HCEC 1CT (cell line): ENCODE data around the gene MCM8.

Experiments
- DNase-seq: peaks from one replicate; pipeline ENCODE4 v3.0.0-alpha.2; 2017

MCM8 gene

DNA sequence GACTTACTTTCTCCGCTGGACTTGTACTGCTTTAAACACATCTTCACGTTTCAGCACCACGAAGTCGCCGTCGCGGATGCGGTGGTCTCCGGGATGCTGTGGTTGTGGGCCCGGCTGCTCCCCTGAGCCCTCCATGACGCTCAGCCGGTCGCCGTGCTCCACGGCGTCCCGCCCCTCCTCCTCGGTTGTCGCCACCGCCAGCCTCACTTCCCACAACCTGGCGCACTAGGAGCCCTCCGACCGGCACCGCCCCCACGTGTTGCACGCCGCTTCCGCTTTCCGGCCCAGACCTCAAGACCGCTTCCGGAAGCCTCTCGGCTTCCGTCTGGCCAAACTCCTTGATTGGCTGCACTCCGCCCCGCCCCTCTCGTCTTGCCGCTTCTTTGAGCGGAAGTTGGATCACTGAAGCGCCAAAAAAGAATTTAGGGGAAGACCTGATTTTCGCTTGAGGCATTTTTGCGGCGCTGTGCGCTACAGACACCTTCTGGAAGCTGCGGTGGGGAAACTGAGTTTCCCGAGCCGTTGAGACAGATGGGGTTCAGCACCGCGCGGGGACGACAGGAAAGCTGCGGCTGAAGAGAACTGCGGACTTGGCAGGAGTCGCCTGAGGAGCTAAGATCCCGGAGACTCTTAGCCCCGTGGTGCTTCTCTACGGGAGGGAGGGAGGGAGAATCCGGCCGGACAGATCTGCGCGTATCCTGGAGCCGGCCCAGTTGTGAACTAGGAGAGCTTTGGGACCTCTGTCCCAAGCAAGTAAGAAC, at the start of gene MCM8, which contains the start of gene TRMT6:
TSS of gene MCM8 (plus strand) at position 382 of the 761 bp plus-strand sequence. CDS start 1,364 bp downstream, outside the sequence.
TSS of gene TRMT6 (minus strand) at position 263 of the 761 bp plus-strand sequence. CDS start at position 135, 128 bp downstream.
- DNase-seq: peak; percentile 98

DNA sequence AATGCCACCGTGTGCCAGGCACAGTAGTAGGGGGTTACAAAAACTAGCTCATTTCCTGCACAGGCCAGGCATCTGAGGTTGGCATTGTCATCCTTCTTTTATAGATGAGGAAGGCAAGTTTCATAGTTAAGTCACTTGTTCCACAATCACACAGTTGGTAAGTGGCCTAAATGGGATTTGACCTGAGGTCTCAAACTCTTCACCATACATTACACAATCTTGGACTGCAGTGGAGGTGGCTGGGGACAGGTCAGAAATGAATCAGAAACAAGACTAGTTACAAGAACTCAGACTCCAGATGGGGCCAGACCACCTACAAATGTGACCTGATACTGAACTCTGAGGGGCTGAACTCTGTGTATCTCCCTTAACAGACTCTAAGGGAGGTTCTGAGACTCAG, 49.5 kb upstream of the MCM8 start:
- DNase-seq: no peak

DNA sequence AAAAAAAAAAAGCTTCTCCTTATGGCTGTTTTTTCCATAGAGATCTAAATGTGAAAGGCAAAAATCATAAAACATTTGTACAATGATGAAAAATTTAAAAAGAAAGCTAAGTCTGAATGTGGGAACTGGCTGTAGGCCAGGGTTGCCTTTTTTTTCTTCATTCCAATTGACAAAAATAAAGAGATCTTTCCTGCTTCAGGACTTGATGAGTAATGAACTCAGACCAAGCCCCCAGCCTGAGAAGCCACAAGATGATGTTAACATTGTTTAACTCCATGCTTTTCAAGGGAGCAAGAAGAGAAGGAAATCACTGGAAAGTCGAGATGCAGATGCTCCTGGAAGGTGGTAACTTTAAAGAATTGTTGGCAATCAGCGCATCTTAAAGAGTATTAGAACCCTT, 41.5 kb upstream of the MCM8 start:
- DNase-seq: no peak

DNA sequence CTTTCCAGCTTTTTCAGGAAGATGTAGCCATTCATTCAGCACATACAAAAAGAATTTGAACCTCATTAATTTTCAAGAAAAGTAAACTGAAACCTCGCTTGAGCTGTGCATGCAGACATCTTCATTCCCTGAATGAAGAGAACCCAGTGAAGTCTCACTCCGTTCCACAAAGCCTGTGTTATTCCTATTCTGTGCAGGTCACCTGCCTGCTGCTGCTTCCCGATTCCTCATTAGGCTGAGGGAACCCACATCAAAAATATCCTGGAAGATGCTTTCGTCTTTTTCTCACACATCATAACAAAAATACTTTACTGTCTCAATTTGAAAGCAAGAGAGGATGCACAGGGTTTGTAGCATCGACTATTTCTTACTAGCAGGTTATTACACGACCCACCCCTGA, 40.3 kb upstream of the MCM8 start:
- no peak for DNase-seq

DNA sequence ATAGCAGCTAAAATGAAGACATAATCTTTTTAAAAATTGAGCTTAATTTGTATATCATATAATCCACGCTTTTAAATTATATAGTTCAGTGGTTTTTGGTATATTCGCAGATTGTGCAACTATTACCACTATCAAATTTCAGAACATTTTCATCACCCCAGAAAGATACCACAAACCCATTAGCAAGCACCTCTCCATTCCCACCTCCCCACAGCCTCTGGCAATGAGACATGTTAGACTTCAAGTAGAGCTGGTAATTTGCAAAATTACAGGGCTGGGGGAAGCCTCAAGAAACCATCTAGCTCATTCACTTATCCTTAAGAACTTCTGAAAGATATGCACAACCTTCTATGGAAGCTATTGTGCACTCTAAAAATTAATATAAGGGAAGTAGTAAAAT, 37.3 kb upstream of the MCM8 start:
- DNase-seq: no peak

DNA sequence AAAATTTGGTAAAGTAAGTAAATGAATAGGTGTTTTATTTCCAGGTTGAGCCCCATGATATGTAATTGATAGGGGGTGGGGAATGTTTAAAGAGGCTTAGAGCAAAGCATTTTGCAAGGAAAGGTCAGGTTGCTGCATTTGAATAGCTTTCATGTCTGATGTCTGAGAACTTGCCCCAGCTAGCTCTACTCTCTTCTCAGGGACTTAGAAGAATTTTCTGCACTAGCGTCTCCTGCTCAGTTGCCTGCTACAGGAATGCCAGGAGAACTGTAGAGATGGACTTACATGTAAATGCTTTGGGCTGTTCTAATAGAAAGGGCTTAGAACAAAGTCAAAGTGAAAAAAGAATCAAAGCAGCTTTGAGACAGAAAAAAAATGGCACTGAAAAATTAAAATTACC, 35.6 kb upstream of the MCM8 start:
- no peak for DNase-seq

DNA sequence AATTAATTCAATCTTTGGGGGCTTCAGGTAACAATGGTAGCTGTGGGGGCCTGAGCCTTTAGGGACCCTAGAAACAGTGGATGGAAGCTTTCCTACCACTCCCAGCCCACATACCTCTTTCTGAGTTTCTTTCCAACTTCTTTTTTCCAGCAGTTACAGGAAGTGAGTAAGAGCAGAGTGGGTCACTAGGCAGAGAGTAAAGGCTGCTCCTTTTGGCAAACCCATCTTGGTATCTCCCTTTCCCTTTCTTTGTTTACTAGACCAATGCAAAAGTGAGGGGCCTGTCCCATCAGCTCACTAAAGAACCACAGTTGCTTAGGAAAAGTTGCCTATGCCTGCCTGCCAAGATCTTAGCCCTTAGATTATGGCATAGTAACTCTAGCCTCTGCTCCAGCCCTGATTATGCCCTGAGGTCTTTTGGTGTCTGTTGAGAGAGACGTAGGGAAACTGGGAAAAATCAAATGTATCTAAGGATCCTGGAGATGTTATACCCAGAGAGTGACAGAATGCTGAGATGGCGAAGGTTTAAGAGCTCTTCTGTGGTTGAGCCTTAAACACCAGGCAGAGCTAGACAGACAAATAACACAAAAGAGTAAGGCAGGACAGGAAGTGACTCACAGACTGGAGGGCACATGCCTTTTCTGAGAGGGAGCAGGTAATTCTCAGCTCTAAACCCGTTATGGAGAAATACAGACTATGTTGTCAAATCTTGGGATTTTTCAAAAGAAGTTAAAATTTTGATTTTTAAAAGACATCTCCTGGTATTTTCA, 31.4 kb upstream of the MCM8 start:
- DNase-seq: peak; percentile 57

DNA sequence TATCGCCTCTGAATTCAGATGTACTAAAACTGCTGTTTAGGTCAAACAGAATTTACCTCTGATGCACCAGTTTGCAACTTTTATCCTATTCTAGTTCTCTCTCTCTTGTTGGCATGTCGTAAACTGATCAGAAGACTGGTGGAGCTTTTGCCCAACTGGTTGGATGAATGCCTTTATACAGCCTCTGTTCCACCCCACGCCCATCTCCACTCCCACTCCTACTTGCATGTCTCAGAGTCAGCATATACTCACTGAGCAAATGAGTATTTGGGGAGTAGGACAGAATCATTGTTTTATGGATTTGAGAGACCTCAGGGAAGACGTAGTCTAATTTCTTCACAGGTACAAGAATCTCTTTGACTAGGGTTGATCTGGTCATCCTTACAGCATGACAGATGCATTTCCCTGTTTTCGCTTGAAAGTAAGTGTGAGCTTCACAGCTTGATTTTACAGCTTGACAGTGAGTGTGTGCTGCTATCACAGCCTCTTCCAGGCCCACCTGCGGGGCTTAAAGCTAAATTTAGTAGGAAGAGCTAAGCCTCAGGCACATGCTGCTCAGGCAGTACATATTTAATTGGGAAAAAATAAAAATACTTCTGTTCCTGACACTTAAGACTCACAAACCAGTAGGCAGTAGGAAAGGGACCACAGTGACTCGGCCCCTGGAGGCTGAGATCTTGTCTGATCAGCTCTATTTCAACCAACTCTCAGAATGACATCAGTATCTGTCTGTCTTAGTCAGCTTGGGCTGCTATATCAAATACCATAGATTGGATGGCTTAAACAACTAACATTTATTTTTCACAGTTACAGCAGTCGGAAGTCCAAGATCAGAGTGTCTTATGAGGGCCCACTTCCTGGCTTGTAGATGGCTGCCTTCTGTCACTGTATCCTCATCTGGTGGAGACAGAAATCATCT, 30.6 kb upstream of the MCM8 start:
- no peak for DNase-seq

DNA sequence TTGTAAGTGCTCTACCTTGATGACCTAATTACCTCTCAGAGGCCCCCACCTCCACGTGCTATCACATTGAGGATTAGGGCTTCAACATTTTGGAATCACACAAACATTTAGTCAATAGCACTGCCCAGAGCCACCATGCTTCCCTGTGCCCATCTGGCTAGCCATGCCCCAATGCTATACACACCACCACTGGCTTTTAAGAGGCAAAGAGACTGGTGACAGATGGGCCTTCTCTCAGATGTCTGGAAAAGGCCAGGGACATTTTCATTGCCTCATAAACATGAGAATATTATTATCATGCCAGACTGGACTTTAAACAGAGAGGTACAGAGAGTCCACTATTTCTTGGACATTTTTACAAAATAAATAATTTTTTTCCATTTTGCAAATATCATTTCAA, 29.9 kb upstream of the MCM8 start:
- DNase-seq: no peak

DNA sequence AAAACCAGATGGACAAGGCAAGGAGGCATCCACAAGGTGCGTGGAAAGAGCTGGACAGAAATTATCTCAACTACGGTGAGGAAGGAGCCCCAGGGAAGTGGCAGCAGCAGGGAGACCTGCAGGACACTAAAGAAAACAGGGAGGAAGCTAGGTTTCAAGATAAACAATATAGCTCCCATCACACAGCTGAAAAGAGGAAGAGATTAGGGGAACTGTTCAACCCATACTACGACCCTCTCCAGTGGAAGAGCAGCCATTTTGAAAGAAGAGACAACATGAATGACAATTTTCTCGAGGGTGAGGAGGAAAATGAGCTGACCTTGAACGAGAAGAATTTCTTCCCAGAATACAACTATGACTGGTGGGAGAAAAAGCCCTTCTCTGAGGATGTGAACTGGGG, 27.0 kb upstream of the MCM8 start:
- DNase-seq: no peak

DNA sequence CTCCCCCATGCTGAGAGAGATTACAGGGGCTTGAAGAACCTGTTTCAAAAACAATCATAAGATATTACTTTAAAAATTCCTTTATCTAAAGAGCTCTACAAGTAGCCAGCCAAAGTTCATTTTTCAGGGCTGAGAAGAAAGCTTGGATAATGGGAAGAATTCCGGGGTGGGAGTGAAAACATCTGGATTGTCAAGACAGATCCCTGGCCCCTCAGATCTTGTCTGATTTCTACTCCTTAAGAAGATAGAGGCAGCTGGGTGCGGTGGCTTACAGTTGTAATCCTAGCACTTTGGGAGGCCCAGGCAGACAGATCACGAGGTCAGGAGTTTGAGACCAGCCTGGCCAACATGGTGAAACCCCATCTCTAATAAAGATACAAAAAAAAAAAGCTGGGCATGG, 24.9 kb upstream of the MCM8 start:
- DNase-seq: no peak

DNA sequence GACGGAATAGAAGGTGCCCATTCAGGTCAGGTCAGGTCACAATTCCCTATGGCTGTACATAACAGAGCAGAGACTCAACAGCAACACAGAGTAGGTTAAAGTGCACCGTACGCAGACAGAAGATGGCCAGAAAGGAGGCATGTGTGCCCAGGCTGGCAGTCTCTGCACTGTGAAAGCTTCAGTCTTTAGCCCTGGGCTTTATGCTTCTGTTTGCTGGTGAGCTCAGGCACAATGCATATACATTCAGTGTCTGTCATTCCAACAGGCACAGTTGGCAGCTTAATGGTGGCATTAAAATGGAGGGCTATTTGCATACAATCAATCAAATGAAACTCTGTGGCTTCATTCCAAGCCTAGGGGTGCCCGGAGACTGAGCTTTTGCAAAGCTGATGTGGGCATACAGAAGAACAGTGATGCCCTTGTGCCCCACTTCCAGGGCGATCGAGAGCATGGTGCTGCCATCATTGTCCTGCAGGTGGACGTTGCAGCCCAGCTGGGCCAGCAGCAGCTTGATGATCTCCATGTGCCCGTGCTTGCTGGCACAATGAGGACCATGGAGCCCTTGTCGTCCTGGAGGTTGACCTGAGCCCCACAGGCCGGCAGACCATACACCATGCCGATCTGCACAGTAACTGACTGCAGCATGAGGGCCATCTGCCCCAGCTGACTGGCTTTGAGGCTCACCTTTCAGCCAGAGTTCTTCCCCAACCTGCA, 22.5 kb upstream of the MCM8 start:
- no peak for DNase-seq

DNA sequence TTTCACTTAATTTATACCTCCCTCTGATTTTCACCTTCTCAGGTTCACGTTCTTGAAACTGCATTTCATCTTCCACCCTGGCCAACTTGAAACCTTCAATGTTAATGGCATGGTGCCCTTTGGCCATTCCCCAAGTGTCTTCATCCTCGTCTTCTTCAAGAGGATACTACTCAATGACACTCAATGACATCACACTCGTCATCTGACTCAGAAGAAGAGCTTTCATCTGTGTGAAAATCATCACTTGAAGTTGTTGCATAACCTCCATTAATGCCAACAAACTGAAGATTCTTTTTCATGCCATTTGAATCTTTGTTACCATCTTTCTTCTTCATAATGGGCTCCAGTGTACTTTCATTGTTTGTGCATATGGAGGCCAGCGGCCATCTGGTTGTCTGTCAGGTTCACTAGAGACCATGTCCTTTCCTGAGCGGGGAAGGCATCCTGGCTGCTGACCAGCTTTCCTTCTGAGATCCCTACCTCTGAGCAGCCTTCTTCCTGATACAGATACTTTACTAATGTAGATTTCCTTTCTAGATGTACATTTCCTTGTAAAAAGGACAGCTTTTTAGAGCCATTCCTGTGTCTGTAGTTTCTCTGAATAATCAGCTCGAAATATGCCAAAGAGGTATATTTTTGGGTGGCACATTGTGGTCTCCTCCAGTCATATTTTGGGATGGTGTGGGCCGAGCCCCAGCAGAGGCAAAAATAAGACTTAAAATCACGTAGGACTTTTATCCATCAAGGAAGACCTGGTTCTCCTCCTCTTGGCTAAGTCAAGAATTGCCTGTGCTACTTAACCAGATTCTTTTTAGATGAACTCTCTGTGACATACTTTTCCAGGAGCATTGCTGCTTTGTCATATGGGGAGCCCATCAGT, 21.4 kb upstream of the MCM8 start:
- peak; percentile 12 for DNase-seq

DNA sequence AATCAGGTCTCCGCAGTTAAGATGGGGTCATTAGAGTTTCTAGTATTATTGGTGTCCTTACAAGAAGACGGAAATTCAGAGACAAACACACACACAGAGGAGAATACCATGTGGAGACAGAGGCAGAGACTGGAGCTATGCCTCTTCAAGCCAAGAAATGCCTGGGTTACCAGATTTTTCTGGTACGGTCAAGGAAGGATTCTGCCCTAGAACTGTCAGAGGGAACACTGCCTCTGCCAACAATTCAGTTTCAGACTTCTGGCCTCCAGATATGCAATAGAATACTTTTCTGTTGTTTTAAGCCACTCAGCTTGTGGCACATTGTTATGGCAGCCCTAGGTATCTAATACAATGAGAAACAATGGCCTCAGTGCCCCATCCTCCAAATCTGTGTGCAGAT, 19.0 kb upstream of the MCM8 start:
- DNase-seq: no peak

DNA sequence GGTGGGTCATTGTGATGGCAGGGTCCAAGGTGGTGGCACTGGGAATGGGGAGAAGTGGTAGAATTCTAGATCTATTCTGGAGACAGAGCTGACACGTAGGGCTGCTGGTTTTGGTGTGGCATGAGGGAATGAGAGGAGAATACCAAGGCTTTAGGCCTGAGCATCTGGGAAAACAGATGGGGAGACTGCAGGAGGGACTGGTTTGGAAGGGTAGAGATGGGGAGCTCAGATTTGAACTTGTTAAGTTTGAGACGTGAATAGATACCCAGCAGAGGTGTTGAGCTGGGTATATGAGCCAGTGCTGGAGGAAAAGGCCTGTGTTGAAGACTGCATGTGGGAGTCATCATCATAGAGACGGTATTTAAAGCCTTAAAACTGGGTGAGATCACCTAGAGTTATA, 17.7 kb upstream of the MCM8 start:
- no peak for DNase-seq

DNA sequence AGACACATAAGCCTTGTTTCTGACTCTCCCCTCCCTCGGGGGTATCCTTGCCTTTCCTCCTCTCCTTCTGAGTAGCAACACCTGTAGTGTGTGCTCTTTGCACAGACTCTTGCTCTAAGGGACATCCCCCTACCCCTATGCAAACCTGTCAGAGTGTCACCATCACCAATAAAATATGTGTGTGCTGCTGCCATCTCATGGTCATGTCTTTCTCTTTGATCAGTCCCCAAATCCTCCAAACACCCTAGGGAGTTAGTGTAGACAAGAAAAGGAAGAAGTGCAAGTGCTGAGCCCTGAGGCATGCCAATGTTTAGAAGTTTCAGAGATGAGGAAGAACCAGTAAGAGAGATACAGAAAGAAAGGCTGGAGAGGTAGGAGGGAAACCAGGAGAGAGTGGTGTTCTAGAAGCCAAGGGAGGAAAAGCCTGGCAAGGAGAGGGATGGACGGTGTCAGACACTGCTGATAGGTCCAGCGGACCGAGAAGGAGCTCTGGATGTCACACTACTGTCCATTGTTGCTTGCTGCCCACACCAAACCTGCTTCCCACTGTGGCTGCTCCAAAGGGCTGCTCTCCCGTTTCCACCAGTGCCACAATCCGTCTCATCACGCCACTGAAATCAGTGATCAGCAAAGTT, 16.5 kb upstream of the MCM8 start:
- peak; percentile 26 for DNase-seq

DNA sequence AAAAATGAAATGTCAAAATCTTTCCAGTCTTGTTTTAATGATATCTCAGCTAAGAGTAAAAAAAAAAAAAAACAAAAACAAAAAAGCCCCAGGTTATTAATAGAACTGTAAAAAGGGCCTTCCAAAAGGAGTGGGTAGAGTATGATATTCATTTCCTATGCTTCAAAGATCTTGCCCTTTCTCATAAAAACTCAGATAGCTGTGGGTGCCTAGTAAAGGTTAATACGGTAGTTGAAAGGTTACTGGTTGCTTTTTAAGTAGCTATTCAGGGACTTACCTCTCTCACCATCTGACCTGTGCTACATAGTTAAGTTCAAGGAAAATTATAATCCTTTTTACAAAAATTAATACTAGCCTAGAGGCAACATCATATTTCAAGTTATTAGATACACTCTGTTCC, 15.1 kb upstream of the MCM8 start:
- DNase-seq: no peak

DNA sequence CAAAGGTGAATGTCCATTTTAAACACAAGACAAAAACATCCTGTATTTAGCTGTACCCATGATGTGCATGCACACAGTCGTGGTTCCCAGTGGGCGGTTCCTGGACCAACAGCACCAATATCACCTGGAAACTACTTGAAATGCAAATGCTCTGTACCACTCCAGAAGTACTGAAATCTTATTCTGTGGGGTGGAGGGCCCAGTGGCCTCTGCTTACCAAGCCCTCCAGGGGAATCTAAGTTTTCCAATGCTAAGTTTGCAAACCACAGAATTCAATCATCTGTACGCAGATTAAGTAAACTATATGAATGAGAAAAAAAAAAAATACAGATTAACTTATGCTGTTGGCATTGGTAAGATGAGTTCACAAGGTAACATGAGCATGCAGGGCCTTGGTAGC, 14.2 kb upstream of the MCM8 start:
- DNase-seq: no peak

DNA sequence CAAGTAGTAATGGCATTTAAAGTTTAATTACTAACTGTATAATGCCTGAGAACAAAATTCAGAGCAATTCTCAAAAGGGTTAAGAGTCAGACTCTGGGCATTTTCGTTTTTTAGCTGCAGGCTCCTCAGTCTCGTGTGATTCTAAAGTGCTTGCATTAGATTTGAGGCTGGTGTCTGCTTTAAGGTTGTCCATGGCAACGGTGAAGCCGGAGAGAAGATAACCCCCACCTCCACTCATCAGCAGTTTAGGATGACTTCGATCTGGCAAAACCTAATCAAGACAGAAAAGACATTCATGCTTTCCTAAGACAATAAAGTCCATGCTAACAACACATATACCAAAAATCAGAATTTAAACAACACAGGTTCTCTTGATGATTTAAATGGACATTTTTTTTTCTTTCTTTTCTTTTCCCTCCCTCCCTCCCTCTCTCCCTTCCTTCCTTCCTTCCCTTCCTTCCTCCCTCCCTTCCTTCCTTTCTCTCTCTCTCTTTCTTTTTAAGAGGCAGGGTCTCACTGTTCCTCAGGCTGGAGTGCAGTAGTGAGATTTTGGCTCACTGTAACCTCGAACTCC, 11.9 kb upstream of the MCM8 start:
- DNase-seq: no peak

DNA sequence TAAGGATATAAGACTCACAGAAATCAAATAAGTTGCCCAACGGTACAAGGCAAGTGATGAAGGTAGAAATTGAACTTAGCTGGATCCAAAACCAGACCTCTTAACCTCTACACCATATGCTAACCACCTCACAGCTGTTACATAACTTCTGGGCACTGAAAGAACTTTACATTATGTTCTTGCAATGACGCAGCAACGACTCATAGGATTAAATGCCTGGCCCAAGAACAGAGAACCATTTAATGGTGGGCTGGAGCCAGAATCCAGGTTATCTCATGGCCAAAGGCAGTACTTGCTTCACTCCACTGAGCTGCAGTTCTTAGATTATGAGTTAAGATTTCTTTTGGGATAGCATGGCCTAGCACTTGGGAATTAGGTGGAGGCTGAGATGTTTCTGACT, 4.5 kb upstream of the MCM8 start:
- peak; percentile 83 for DNase-seq

DNA sequence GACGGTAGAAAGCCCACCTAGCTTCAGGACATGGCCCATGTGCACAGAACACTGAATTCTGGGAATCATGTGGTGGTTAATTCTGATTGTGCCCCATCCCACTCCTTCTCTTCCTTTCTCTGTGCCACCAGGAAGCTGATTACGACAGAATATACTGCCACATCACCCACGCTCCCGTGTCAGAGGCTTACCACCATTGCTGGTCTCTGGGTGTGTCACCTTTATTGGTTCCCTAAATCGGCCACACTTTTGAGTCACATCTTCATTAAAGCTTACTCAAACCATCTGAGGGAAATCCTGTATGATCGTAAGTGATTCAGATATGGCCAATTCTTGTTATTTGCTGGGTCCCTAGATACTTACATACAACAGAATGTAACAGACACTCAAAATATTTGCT, 3.2 kb upstream of the MCM8 start:
- peak; percentile 52 for DNase-seq
